HG03196 (cell line): ENCODE results near the gene NDUFAF4.

Experiments
- ATAC-seq: cut with Tn5 transposase; IDR thresholded peaks from one replicate; pipeline ENCODE4 v1.9.1; 2021; ENCODE audit not compliant: unreplicated experiment

The NDUFAF4 gene

DNA sequence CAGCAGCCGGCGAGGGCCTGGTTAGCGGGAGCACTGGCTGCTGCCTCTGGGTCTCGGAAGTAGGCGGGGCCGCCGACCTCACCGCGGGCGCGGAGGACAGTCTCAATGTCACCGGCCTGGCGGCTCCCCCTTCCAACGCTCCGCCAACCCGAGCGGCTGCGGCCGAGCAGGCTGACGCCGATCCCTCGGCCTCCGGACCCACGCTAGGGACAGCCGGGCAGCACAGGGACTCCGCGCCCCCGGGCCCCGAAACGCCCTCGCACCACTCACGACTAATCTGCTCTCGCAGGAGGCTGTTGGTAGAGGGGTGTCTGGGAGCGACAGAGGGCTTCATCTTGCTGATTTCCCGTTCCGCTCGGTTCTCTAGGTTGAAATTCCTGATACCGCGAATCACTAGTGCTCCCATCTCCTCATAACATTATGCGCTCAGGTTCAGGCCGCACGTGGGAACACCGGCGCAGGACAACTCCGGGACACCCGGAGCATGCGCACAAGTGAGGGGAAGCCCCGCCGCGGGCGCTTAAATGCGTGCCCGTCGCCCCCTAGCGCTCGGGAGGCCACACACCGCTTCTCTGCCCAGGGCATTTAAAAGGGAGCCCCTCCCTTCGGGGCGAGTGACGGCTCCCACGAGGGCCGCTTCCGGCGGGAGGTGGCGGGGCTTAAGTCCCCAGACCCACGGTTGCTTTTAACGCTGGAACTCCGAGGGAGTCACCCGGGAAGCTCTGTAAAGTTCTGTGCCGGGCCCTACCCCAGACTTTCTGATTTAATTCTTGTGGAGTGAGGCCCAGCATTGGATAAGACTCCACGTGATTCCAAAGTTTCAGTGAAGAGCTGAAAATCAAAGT lies at the start of gene NDUFAF4:
Gene NDUFAF4 (minus strand): TSS at position 496 of the 845 bp plus-strand sequence. CDS start 90 bp downstream, at position 406.
- ATAC-seq = peak; percentile 95

GRCh38 chr6:96947055-96947454 lies 49.4 kb upstream of the NDUFAF4 start:
- peak; percentile 81 for ATAC-seq

DNA sequence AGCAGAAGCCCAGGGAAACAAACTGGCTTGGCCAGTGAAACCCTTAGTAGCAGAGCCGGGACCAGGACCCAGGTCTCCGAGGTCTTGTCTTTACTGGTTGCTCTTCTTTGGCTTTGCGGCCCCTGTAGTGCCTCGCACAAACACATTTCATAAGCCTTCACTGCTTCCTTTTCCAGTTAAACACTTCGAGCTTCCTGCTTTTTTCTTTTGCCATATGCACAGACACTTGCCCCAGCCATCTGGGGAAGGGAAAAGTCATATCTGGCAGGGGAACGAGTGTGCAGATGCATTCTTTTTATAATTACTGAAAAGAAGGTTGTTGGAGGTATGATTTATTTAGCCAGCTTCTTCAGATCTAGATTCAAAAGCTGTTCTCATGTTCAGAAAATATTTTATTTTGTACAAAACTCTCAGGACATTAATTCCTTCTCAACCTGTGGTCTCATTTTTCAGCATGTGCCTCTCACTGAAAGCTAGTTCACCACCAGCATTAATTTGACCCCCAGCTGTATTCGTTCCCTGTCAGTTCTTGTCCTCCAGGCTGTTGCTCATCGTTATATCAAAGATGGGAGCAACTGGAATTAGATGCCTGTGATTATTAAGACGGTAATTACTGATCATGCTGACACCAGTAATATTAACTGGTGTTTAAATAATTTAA lies 46.0 kb upstream of the NDUFAF4 start:
- ATAC-seq = no peak

GRCh38 chr6:96942676-96943075 lies 45.0 kb upstream of the NDUFAF4 start:
- ATAC-seq = no peak

DNA sequence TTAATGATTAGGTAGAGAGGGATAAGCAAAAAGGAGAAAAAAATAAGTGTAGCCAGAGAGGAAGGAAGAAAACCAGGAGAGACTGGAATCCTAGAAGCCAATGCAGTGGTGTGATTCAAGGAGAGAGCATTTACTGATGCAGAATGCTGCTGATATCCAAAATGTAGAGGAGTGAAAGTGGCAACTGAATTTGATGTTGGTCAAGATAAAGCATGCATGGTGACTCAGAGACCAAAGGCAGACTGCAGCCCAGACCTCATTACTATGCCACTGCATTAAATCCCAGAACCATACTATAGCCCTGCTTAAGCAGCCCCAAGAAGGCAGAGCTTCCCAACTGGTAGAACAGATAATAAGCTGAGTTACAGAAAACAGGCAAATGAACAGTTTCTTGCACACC lies 42.6 kb upstream of the NDUFAF4 start:
- ATAC-seq = no peak

GRCh38 chr6:96939007-96939805 lies 41.5 kb upstream of the NDUFAF4 start:
- no peak for ATAC-seq

DNA sequence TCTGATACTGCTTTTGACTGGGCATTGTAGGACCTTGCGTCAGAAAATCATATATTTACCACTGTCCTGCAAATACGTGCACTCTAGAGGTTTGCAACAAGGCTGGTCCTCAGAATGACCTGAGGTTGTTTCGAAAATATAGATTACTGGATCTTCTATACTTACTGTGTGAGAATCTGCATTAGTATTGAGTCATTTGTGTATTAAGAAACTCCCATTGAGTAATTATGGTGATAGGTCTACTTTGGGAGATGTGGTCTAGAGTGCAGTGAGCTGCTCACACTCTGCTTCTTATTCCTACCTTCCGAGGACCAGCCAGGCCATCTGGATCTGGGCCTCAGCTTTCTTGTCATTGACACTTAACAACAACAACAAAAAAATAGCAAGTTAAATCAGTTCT lies 36.4 kb upstream of the NDUFAF4 start:
- ATAC-seq = no peak

- ATAC-seq = no peak
Observed at GRCh38 chr6:96931198-96931597, 33.5 kb upstream of the NDUFAF4 start.

DNA sequence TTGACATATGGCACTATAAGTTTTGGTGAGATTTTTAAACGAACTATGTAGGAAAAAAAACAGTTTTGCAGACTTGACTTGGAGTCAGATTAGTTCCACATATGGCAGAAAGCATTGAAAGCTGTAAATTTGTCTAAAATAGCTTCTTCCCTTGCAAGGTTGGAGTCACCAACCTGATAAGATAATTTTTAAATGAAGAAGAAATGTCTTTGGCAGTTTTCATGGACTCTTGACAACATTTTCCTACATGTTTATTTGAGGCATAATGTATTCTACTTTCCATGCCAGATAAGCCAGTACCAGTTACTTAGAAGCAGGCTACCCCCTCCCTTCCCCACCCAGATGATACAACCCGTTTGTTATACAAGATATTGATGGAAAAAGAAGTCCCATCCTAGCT lies 32.0 kb upstream of the NDUFAF4 start:
- no peak for ATAC-seq

DNA sequence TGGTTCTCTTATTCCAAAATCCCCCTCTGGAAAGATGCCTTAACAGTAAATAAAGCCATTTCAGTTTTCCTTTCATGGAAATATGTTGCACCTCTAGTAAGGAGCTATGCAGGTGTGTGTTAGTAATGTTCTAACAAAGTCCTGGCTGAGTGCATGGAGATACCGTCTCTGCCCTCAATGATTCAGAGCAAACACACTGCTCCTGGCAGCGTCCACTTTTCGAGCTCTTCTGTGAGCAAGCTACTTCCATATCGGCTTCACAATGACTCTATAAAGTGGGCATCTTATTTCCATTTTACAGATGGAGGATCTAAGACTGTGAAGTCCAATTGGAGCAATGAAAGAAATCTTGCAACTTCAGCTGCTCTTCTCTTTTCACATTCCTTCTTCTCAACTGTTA lies 30.0 kb upstream of the NDUFAF4 start:
- ATAC-seq = no peak

DNA sequence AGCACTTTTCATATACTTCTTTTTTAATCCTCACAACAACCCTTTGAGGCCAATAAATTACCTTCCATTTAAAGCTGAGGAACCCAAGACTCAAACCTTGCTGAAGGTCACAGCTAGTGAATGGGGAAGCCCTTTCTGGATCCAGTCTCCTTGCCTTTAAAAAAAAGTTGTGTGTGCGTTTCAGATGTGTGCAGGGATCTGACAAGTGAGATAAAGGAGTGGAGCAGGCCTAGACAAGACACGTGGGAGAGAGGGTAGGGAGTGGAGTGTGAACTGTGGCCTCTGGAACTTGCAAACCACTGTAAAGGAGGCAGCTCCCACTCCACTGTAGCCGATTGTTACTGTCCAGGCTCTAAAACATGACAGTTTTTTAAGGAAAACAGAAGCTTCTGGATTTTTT lies 28.7 kb upstream of the NDUFAF4 start:
- no peak for ATAC-seq

- ATAC-seq = no peak
Observed at GRCh38 chr6:96925290-96925687, 27.6 kb upstream of the NDUFAF4 start.

- peak; percentile 88 for ATAC-seq
Observed at GRCh38 chr6:96923871-96924493, 26.3 kb upstream of the NDUFAF4 start.

- no peak for ATAC-seq
Observed at GRCh38 chr6:96923400-96923799, 25.7 kb upstream of the NDUFAF4 start.

GRCh38 chr6:96917098-96917497 lies 19.4 kb upstream of the NDUFAF4 start:
- ATAC-seq = no peak

GRCh38 chr6:96913621-96914020 lies 15.9 kb upstream of the NDUFAF4 start:
- ATAC-seq = no peak

- ATAC-seq = no peak
Observed at GRCh38 chr6:96911751-96912150, 14.1 kb upstream of the NDUFAF4 start.

DNA sequence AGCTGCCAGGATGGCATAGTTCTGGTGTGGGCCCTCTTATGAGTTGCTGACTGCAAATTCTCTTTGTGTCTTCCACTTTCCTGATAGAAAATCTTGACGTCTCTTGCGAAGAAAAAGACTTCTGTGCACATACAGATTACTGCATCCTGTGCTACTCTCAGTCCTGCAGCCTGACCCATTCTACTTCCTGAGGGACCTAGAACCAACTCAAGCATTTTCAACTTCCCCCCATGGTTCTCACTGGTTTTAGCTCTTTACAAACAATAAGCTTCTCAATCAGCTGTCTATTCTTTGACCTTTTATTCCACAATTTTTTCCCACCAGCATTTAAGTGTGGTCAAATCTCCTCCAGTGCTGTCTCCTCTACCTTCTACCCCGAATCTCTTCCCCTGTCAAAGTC lies 13.5 kb upstream of the NDUFAF4 start:
- ATAC-seq = no peak

DNA sequence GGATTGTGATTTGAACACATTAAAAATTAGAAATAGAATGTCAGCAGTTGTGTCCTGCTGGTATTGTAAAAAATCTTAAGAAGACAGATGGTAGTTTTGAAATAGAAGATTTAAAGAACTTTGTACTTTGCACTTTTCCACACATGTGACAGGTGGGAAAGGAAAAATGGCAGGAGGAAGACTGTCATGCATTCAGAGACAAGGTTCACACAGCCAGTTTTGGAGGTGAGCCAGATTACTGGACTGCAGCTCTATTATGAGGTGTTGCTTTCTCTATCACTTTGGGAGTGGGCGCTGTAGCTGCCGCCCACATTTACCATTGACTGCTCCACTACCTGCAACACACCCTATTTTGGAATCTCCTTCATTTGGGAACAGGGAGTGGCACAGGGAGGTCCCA lies 12.1 kb upstream of the NDUFAF4 start:
- ATAC-seq = no peak

- peak; percentile 94 for ATAC-seq
Observed at GRCh38 chr6:96907498-96907897, 9.8 kb upstream of the NDUFAF4 start.

- no peak for ATAC-seq
Observed at GRCh38 chr6:96900873-96901272, 3.2 kb upstream of the NDUFAF4 start.
